Measurements from ENCODE around the gene PLEKHG3. TPM values are rescaled to one million over a fixed set of nuclear protein-coding genes. Genes with fewer than 3 reads are reported as not detected.

PLEKHG3 gene
- total RNA-seq, 1 experiment from 2014 or later, result 22.4 TPM

- Histone ChIP-seq H3K4me1 (no peaks in the 10 kb centered on the region), H3K4me3 (no peak overlapping the region), H3K27ac (no peak overlapping the region), H3K9me3 (replicated peaks) (no peaks in the 10 kb centered on the region; the same call in 1 of the 2 replicates), H3K27me3 (no peaks in the 10 kb centered on the region), H3K36me3 (no peaks in the 10 kb centered on the region)
- no peak for DNase-seq
Measured at GRCh38 chr14:64772397-64772950, 68.2 kb downstream of the PLEKHG3 start.

GRCh38 chr14:64773046-64773445, 68.8 kb downstream of the PLEKHG3 start:
- Histone ChIP-seq H3K36me3 (no peaks in the 10 kb centered on the region), H3K27me3 (no peaks in the 10 kb centered on the region), H3K4me3 (no peak overlapping the region), H3K9me3 (replicated peaks) (no peaks in the 10 kb centered on the region; the same call in 1 of the 2 replicates), H3K4me1 (no peaks in the 10 kb centered on the region), H3K27ac (no peak overlapping the region)
- no peak for DNase-seq

GRCh38 chr14:64773577-64773976, 69.4 kb downstream of the PLEKHG3 start:
- Histone ChIP-seq H3K4me1 (no peaks in the 10 kb centered on the region), H3K27me3 (no peaks in the 10 kb centered on the region), H3K4me3 (no peak overlapping the region), H3K27ac (no peak overlapping the region), H3K9me3 (replicated peaks) (no peaks in the 10 kb centered on the region; the same call in 1 of the 2 replicates), H3K36me3 (no peaks in the 10 kb centered on the region)
- no peak for DNase-seq

- Histone ChIP-seq H3K36me3 (no peaks in the 10 kb centered on the region), H3K9me3 (replicated peaks) (no peaks in the 10 kb centered on the region; the same call in 1 of the 2 replicates), H3K4me3 (no peak overlapping the region), H3K4me1 (no peaks in the 10 kb centered on the region), H3K27ac (no peak overlapping the region), H3K27me3 (no peaks in the 10 kb centered on the region)
- DNase-seq, result no peak
Measured at GRCh38 chr14:64774272-64774671, 70.0 kb downstream of the PLEKHG3 start.

GRCh38 chr14:64775081-64775777, 71.0 kb downstream of the PLEKHG3 start:
- H3K36me3 ChIP-seq, result no peaks in the 10 kb centered on the region
- H3K27me3 ChIP-seq, result no peaks in the 10 kb centered on the region
- H3K4me3 ChIP-seq, result no peak overlapping the region
- H3K9me3 ChIP-seq (replicated peaks), result no peaks in the 10 kb centered on the region; the same call in 1 of the 2 replicates
- no peak for DNase-seq
- H3K4me1 ChIP-seq, result no peaks in the 10 kb centered on the region
- no peak overlapping the region for H3K27ac ChIP-seq

- Histone ChIP-seq H3K36me3 (no peaks in the 10 kb centered on the region), H3K27ac (no peak overlapping the region), H3K9me3 (replicated peaks) (no peaks in the 10 kb centered on the region; the same call in 1 of the 2 replicates)
Measured at GRCh38 chr14:64777461-64777860, 73.2 kb downstream of the PLEKHG3 start.

GRCh38 chr14:64778104-64778754, 74.0 kb downstream of the PLEKHG3 start:
- DNase-seq, result no peak
- Histone ChIP-seq H3K27ac (no peak overlapping the region), H3K4me3 (no peak overlapping the region), H3K4me1 (no peaks in the 10 kb centered on the region), H3K9me3 (replicated peaks) (no peaks in the 10 kb centered on the region; the same call in 1 of the 2 replicates), H3K27me3 (no peaks in the 10 kb centered on the region), H3K36me3 (no peaks in the 10 kb centered on the region)

More at GRCh38 chr14:64777461-64777860, 73.2 kb downstream of the PLEKHG3 start:
- DNase-seq, result no peak
- Histone ChIP-seq H3K27me3 (no peaks in the 10 kb centered on the region), H3K4me1 (no peaks in the 10 kb centered on the region), H3K4me3 (no peak overlapping the region)

GRCh38 chr14:64779472-64779871, 75.2 kb downstream of the PLEKHG3 start:
- no peak for DNase-seq
- Histone ChIP-seq H3K27ac (no peak overlapping the region), H3K4me1 (no peaks in the 10 kb centered on the region), H3K9me3 (replicated peaks) (no peaks in the 10 kb centered on the region), H3K36me3 (no peaks in the 10 kb centered on the region), H3K27me3 (no peaks in the 10 kb centered on the region), H3K4me3 (no peak overlapping the region)

GRCh38 chr14:64782196-64782595, 78.0 kb downstream of the PLEKHG3 start:
- no peak for DNase-seq
- no peaks in the 10 kb centered on the region for H3K9me3 ChIP-seq (replicated peaks)
- no peaks in the 10 kb centered on the region for H3K4me1 ChIP-seq
- H3K4me3 ChIP-seq, result no peak overlapping the region
- no peaks in the 10 kb centered on the region for H3K36me3 ChIP-seq
- H3K27me3 ChIP-seq, result no peaks in the 10 kb centered on the region
- H3K27ac ChIP-seq, result no peak overlapping the region

GRCh38 chr14:64784006-64784405, 79.8 kb downstream of the PLEKHG3 start:
- Histone ChIP-seq H3K9me3 (replicated peaks) (no peaks in the 10 kb centered on the region), H3K4me3 (no peak overlapping the region), H3K36me3 (no peaks in the 10 kb centered on the region), H3K4me1 (no peaks in the 10 kb centered on the region), H3K27ac (no peak overlapping the region), H3K27me3 (no peaks in the 10 kb centered on the region)
- no peak for DNase-seq

GRCh38 chr14:64786296-64787149, 82.3 kb downstream of the PLEKHG3 start:
- DNase-seq, result no peak
- Histone ChIP-seq H3K4me1 (no peaks in the 10 kb centered on the region), H3K9me3 (replicated peaks) (no peaks in the 10 kb centered on the region)

GRCh38 chr14:64787619-64788018, 83.4 kb downstream of the PLEKHG3 start:
- Histone ChIP-seq H3K4me3 (no peak overlapping the region), H3K9me3 (replicated peaks) (no peaks in the 10 kb centered on the region), H3K27me3 (no peaks in the 10 kb centered on the region), H3K4me1 (no peaks in the 10 kb centered on the region), H3K36me3 (no peaks in the 10 kb centered on the region), H3K27ac (no peak overlapping the region)
- no peak for DNase-seq

More at GRCh38 chr14:64786296-64787149, 82.3 kb downstream of the PLEKHG3 start:
- no peak overlapping the region for H3K4me3 ChIP-seq
- H3K36me3 ChIP-seq, result no peaks in the 10 kb centered on the region
- H3K27ac ChIP-seq, result no peak overlapping the region
- H3K27me3 ChIP-seq, result no peaks in the 10 kb centered on the region

- H3K4me3 ChIP-seq, result no peak overlapping the region
- H3K36me3 ChIP-seq, result no peaks in the 10 kb centered on the region
- DNase-seq, result peak in 1 of 2 experiments; percentile 19
- no peaks in the 10 kb centered on the region for H3K4me1 ChIP-seq
- H3K27me3 ChIP-seq, result no peaks in the 10 kb centered on the region
- no peak overlapping the region for H3K27ac ChIP-seq
- no peaks in the 10 kb centered on the region for H3K9me3 ChIP-seq (replicated peaks)
Measured at GRCh38 chr14:64788706-64789105, 84.5 kb downstream of the PLEKHG3 start.

- Histone ChIP-seq H3K27ac (no peak overlapping the region), H3K27me3 (no peaks in the 10 kb centered on the region), H3K4me1 (no peaks in the 10 kb centered on the region), H3K4me3 (no peak overlapping the region), H3K36me3 (no peaks in the 10 kb centered on the region), H3K9me3 (replicated peaks) (no peaks in the 10 kb centered on the region)
- DNase-seq, result no peak
Measured at GRCh38 chr14:64789696-64790095, 85.5 kb downstream of the PLEKHG3 start.

Data from SJCRH30 (cell line).